Measurements from ENCODE around the gene ANAPC4. TPM values are rescaled to one million over a fixed set of nuclear protein-coding genes. Genes with fewer than 3 reads are reported as not detected.
"Not testable (repeated sequence)": the region's sequence is repeated elsewhere in the genome, so short reads cannot be mapped to it uniquely, and the experiment has no call there.

Gene ANAPC4, protein sequence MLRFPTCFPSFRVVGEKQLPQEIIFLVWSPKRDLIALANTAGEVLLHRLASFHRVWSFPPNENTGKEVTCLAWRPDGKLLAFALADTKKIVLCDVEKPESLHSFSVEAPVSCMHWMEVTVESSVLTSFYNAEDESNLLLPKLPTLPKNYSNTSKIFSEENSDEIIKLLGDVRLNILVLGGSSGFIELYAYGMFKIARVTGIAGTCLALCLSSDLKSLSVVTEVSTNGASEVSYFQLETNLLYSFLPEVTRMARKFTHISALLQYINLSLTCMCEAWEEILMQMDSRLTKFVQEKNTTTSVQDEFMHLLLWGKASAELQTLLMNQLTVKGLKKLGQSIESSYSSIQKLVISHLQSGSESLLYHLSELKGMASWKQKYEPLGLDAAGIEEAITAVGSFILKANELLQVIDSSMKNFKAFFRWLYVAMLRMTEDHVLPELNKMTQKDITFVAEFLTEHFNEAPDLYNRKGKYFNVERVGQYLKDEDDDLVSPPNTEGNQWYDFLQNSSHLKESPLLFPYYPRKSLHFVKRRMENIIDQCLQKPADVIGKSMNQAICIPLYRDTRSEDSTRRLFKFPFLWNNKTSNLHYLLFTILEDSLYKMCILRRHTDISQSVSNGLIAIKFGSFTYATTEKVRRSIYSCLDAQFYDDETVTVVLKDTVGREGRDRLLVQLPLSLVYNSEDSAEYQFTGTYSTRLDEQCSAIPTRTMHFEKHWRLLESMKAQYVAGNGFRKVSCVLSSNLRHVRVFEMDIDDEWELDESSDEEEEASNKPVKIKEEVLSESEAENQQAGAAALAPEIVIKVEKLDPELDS
- polyA plus RNA-seq (2011; rRNA removed) (17.3 and 26.2 TPM in 2 replicates), polyA minus RNA-seq (2011; rRNA and poly(A)+ RNA removed) (8.9 and 13.0 TPM in 2 replicates)

DNA sequence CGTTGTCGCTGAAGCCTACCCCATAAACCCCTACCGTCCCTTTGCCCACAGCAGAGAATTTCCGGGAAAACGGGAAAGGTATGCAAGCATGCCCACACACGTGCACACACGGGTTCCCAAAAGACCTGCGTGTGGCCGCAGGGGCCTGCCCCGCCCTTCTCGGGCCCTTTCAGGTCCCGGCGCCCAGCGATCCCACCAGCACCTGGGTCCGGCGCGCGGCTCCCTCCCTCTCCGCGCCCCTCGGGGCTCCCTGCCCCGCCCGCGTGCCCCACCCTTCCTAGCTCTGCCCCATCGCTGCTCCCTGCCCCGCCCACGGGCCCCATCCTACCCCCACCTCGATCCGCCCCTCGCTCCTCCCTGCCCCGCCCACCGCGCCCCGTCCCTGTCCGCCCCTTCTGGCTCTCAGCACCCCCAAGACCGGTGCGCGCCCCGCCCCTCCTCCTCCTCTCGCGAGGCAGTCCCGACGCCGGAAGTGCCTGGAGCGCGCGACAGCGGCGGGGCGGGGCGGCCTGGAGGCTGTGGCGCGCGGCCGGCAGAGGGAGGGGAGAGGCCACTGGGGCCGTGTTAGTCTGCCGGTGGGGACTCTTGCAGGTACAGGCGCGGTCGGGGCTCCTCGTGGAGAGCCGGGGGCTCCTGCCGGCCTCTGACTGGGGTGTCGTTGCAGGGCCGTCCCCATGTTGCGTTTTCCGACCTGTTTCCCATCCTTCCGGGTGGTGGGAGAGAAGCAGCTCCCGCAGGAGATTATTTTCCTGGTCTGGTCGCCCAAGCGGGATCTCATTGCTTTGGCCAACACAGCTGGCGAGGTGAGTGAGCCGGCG is at the start of gene ANAPC4:
TSS of gene ANAPC4 (plus strand) at position 510 of the 818 bp plus-strand sequence. CDS start at position 675, 165 bp downstream.
- Histone ChIP-seq H3K27me3 (ENCODE audit: control insufficient read depth, insufficient read depth, low read length) (no peaks in the 10 kb centered on the region), H3K9me3 (ENCODE audit: control insufficient read depth, insufficient read depth, low read length) (no peaks in the 10 kb centered on the region; the same call in 1 of the 2 replicates), H3K4me3 (ENCODE audit: low read depth, low read length) (peak within 1 kb of the TSS; percentile 92), H3K27ac (ENCODE audit: low read depth, low read length) (peak within 1 kb of the TSS; percentile 31)
- CTCF ChIA-PET = interaction anchor here (1.0 to 2.9 kb wide), 3 partner anchors 10 to 65 kb away, joined by 4 to 19 read pairs (median 10); no protein-coding TSS in a partner anchor
- DNase-seq (ENCODE audit: low read depth, low spot score) = peak; percentile 71
- POLR2A ChIA-PET = interaction anchor here (0.6 kb wide), 1 partner anchor 10 kb away, joined by 6 read pairs; no protein-coding TSS in a partner anchor
- TF ChIP-seq, protein P1, sequence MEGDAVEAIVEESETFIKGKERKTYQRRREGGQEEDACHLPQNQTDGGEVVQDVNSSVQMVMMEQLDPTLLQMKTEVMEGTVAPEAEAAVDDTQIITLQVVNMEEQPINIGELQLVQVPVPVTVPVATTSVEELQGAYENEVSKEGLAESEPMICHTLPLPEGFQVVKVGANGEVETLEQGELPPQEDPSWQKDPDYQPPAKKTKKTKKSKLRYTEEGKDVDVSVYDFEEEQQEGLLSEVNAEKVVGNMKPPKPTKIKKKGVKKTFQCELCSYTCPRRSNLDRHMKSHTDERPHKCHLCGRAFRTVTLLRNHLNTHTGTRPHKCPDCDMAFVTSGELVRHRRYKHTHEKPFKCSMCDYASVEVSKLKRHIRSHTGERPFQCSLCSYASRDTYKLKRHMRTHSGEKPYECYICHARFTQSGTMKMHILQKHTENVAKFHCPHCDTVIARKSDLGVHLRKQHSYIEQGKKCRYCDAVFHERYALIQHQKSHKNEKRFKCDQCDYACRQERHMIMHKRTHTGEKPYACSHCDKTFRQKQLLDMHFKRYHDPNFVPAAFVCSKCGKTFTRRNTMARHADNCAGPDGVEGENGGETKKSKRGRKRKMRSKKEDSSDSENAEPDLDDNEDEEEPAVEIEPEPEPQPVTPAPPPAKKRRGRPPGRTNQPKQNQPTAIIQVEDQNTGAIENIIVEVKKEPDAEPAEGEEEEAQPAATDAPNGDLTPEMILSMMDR (IDR thresholded peaks at IDR 0.05; ENCODE audit: low read depth, low read length) = 0 out of 2 replicates have a peak, but pooled peaks have one; percentile 7

DNA sequence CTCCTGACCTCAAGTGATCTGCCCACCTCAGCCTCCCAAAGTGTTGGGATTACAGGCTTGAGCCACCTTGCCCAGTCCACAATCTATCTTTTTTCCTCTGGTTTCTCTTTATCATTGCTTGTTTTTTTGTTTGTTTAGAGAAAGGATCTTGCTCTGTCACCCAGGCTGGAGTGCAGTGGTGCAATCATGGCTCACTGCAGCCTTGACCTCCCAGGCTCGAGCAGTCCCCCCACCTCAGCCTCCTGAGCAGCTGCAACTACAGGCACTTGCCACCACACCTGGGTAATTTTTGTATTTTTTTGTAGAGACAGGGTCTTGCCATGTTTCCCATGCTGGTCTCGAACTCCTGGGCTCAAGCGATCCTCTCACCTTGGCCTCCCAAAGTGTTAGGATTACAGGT is 48.6 kb upstream of the ANAPC4 start:
- H3K27me3 ChIP-seq (ENCODE audit: control insufficient read depth, insufficient read depth, low read length); POLR2A ChIA-PET; DNase-seq (ENCODE audit: low read depth, low spot score); H3K9me3 ChIP-seq (ENCODE audit: control insufficient read depth, insufficient read depth, low read length); H3K4me3 ChIP-seq (ENCODE audit: low read depth, low read length); H3K27ac ChIP-seq (ENCODE audit: low read depth, low read length): not testable (repeated sequence)
- CTCF ChIA-PET = interaction anchor here (7.5 kb wide), 1 partner anchor 16 kb away, joined by 71 read pairs; the partner anchor contains the start of gene ZCCHC4

DNA sequence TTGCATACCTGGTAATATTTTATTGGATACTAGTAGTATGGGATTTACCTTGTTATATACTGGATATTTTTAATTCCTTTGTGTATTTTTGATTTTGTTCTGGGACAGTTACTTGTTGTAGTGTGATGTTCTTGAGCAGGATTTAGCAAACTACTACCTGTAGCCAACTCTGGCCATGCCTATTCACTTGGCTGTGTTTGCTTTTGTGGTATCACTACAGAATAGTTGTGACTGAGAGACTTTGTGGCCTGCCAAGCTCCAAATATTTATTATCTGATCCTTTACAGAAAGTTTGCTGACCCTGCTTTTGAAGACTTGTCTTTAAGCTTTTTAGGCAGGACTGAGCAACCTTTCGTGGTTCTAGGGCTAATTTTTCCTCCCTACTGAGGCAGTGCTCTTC is 46.7 kb upstream of the ANAPC4 start:
- POLR2A ChIA-PET = no interaction called here
- TF ChIP-seq, protein P1 (IDR thresholded peaks at IDR 0.05; ENCODE audit: low read depth, low read length) = no peak
- no peaks in the 10 kb centered on the region for H3K27me3 ChIP-seq (ENCODE audit: control insufficient read depth, insufficient read depth, low read length)
- CTCF ChIA-PET = interaction anchor here (1.4 to 7.5 kb wide), 2 partner anchors 18 to 35 kb away, joined by 3 to 71 read pairs; partner anchors contain the start of gene ZCCHC4
- H3K4me3 ChIP-seq (ENCODE audit: low read depth, low read length) = no peak overlapping the region
- no peak overlapping the region for H3K27ac ChIP-seq (ENCODE audit: low read depth, low read length)
- no peak for DNase-seq (ENCODE audit: low read depth, low spot score)
- no peaks in the 10 kb centered on the region for H3K9me3 ChIP-seq (ENCODE audit: control insufficient read depth, insufficient read depth, low read length)

DNA sequence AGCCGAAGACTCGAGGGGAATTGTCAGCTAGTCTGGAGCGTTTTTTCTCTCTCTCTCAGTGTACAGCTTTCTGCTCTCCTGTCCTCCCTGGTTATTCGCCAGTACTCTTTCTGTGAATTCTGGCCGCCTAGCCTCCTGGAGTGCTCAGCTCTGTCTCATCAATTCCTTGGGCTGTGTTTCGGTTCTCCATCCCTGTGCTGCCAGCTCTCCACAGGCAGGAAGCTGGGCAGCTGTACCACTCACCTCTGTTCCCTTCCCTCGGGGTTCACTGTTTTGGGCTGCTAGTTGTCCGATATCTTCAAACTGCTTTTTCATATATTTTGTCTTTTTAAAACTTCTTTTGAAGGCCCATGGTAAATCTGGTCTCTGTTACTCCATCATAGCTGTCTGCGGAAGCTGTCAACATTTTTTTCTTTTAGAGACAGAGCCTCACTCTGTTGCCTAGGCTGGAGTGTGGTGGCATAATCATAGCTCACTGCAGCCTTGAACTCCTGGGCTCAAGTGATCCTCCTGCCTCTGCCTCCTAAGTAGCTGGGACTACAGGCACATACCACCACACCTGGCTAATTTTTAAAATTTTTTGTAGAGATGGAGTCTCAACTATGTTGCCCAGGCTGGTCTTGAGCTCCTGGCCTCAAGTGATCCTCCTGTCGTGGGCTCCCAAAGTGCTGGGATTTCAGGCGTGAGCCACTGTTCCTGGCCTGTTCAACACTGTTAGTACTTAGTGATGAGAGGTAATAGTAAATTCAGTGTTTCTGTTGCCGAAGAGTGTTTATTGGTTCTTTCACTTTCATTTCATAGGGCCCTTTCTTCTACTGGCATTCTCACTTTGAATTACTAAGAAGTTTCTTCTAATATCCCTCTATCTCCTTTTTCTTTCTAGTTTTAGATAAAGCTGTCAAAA is 45.9 kb upstream of the ANAPC4 start:
- TF ChIP-seq, protein P1 (IDR thresholded peaks at IDR 0.05; ENCODE audit: low read depth, low read length) = no peak
- ChIA-PET CTCF (interaction anchor here (0.6 to 7.5 kb wide), 8 partner anchors 12 to 409 kb away, joined by 3 to 71 read pairs (median 3); partner anchors contain the start of gene ZCCHC4), POLR2A (no interaction called here)
- H3K9me3 ChIP-seq (ENCODE audit: control insufficient read depth, insufficient read depth, low read length) = no peaks in the 10 kb centered on the region
- no peak for DNase-seq (ENCODE audit: low read depth, low spot score)
- no peak overlapping the region for H3K27ac ChIP-seq (ENCODE audit: low read depth, low read length)
- no peaks in the 10 kb centered on the region for H3K27me3 ChIP-seq (ENCODE audit: control insufficient read depth, insufficient read depth, low read length)
- H3K4me3 ChIP-seq (ENCODE audit: low read depth, low read length) = 0 out of 2 replicates have a peak overlapping the region, but pooled peaks have one; percentile 7
